Measurements from ENCODE around the gene C11orf91.
A peak's percentile ranks its signal among the peaks of the same experiment; 100 is the strongest.

Gene C11orf91

GRCh38 chr11:33687733-33688479 lies 12.7 kb downstream of the C11orf91 start:
- TF ChIP-seq FOXM1 (IDR thresholded peaks at IDR 0.05; ENCODE audit: borderline replicate concordance, low read depth) (no peak), YY1 (IDR thresholded peaks at IDR 0.05; ENCODE audit: low read depth) (no peak), RAD21 (IDR thresholded peaks at IDR 0.05; ENCODE audit: low read depth) (peak; percentile 94), USF1 (IDR thresholded peaks at IDR 0.05) (no peak), EGR1 (IDR thresholded peaks at IDR 0.05) (no peak), REST (IDR thresholded peaks at IDR 0.05; ENCODE audit: low read depth) (no peak), TCF12 (IDR thresholded peaks at IDR 0.05; ENCODE audit: low read depth) (no peak), NFIC (IDR thresholded peaks at IDR 0.05) (no peak), TEAD4 (IDR thresholded peaks at IDR 0.05) (0 out of 2 replicates have a peak, but pooled peaks have one; percentile 7), ZBTB7A (IDR thresholded peaks at IDR 0.05; ENCODE audit: low read depth) (no peak), EP300 (IDR thresholded peaks at IDR 0.05; ENCODE audit: borderline replicate concordance) (no peak), CEBPB (IDR thresholded peaks at IDR 0.05) (no peak), CREB1 (IDR thresholded peaks at IDR 0.05; ENCODE audit: low read depth) (no peak), TAF1 (IDR thresholded peaks at IDR 0.05; ENCODE audit: low read depth) (no peak)
- TF ChIP-seq, protein P1, sequence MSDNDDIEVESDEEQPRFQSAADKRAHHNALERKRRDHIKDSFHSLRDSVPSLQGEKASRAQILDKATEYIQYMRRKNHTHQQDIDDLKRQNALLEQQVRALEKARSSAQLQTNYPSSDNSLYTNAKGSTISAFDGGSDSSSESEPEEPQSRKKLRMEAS (IDR thresholded peaks at IDR 0.05) = no peak

GRCh38 chr11:33685082-33685481 lies 15.5 kb downstream of the C11orf91 start:
- TF ChIP-seq ZBTB7A (IDR thresholded peaks at IDR 0.05; ENCODE audit: low read depth) (no peak), RAD21 (IDR thresholded peaks at IDR 0.05; ENCODE audit: low read depth) (no peak), USF1 (IDR thresholded peaks at IDR 0.05) (no peak), NFIC (IDR thresholded peaks at IDR 0.05) (no peak), FOXM1 (IDR thresholded peaks at IDR 0.05; ENCODE audit: borderline replicate concordance, low read depth) (no peak), REST (IDR thresholded peaks at IDR 0.05; ENCODE audit: low read depth) (no peak), EGR1 (IDR thresholded peaks at IDR 0.05) (no peak), YY1 (IDR thresholded peaks at IDR 0.05; ENCODE audit: low read depth) (no peak)

DNA sequence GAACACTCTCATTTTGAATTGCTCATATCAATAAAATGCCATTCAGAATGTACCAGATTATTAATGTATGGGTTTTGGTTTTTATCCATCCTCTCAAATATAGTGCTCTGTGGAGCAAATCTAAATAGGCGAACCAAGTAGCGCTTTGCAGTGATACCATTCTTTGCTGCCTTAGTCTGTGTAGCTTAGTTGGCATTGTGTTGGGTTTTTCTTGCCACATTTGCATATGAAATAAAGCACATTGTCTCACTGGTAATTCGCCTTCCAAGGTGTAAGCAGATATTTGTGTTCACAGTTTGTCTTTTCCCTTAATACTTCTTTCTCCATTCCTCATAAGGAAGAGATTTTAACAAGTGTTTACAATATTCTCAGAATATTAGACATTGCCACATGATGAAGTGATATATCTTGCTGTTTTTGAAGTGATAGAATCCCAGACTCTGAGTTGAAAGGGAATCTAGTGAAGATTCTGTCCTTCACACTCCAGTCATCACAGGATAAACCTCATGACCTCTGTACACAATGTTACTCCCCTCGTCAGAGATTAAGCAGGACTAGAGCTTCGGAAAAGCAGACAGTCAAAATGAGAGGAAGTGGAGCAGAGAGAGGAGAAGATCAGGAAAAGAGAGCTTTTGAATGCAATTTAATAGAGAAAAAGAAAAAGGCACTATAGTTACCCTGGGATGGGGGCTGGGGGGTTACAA lies 16.5 kb downstream of the C11orf91 start:
- TF ChIP-seq TEAD4 (IDR thresholded peaks at IDR 0.05) (no peak), USF1 (IDR thresholded peaks at IDR 0.05) (no peak), EGR1 (IDR thresholded peaks at IDR 0.05) (no peak), RAD21 (IDR thresholded peaks at IDR 0.05; ENCODE audit: low read depth) (no peak), REST (IDR thresholded peaks at IDR 0.05; ENCODE audit: low read depth) (no peak), CREB1 (IDR thresholded peaks at IDR 0.05; ENCODE audit: low read depth) (no peak), TCF12 (IDR thresholded peaks at IDR 0.05; ENCODE audit: low read depth) (no peak), FOXM1 (IDR thresholded peaks at IDR 0.05; ENCODE audit: borderline replicate concordance, low read depth) (no peak), YY1 (IDR thresholded peaks at IDR 0.05; ENCODE audit: low read depth) (no peak), EP300 (IDR thresholded peaks at IDR 0.05; ENCODE audit: borderline replicate concordance) (no peak), ZBTB7A (IDR thresholded peaks at IDR 0.05; ENCODE audit: low read depth) (no peak), TAF1 (IDR thresholded peaks at IDR 0.05; ENCODE audit: low read depth) (no peak)
- TF ChIP-seq, protein P1 (IDR thresholded peaks at IDR 0.05) = no peak

All from Ishikawa (cell line).